Measurements from ENCODE around the gene TCF19. TPM values are rescaled to one million over a fixed set of nuclear protein-coding genes. Genes with fewer than 3 reads are reported as not detected.

TCF19 gene
- total and polyA plus RNA-seq, 2 donors (not counting 1 experiment from before 2014, with no cell fraction given), result 7.2 to 8.4 TPM

- Histone ChIP-seq H2AFZ (ENCODE audit: low read length) (no peak overlapping the region), H3K4me2 (ENCODE audit: extremely low read depth, insufficient read depth, low read length) (peak overlapping the region; percentile 51), H3K36me3 (ENCODE audit: control insufficient read depth, insufficient read depth, low read length) (no peaks in the 10 kb centered on the region), H3K27ac (ENCODE audit: insufficient read depth, low read length) (peak overlapping the region; percentile 31), H3K27me3 (ENCODE audit: control insufficient read depth, insufficient read depth, low read length) (peaks cover 7% of the 10 kb centered on the region), H3K4me3 (replicated peaks in 1 of 4; ENCODE audit: control extremely low read depth in 1 of 4, insufficient read depth in 1 of 4, low read depth in 3 of 4, low read length in 4 of 4) (peak overlapping the region in 2 of 4 experiments; percentile 26 to 31), H3K79me2 (ENCODE audit: control insufficient read depth, insufficient read depth, low read length) (no peaks in the 10 kb centered on the region), H3K9me3 (ENCODE audit: control insufficient read depth, insufficient read depth, low read depth, low read length) (no peaks in the 10 kb centered on the region), H3K4me1 (ENCODE audit: control insufficient read depth, extremely low read depth, insufficient read depth, low read length) (peaks cover 19% of the 10 kb centered on the region), H3K9ac (ENCODE audit: insufficient read depth, low read length) (no peak overlapping the region), H4K20me1 (ENCODE audit: control insufficient read depth, extremely low read depth, insufficient read depth, low read length) (no peaks in the 10 kb centered on the region)
- peak; percentile 56 to 58 for DNase-seq (ENCODE audit: low read depth in 2 of 2)
- TF ChIP-seq, protein P1, sequence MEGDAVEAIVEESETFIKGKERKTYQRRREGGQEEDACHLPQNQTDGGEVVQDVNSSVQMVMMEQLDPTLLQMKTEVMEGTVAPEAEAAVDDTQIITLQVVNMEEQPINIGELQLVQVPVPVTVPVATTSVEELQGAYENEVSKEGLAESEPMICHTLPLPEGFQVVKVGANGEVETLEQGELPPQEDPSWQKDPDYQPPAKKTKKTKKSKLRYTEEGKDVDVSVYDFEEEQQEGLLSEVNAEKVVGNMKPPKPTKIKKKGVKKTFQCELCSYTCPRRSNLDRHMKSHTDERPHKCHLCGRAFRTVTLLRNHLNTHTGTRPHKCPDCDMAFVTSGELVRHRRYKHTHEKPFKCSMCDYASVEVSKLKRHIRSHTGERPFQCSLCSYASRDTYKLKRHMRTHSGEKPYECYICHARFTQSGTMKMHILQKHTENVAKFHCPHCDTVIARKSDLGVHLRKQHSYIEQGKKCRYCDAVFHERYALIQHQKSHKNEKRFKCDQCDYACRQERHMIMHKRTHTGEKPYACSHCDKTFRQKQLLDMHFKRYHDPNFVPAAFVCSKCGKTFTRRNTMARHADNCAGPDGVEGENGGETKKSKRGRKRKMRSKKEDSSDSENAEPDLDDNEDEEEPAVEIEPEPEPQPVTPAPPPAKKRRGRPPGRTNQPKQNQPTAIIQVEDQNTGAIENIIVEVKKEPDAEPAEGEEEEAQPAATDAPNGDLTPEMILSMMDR (conservative IDR thresholded peaks at IDR 0.05 in 1 of 2, IDR thresholded peaks at IDR 0.05 in 1 of 2; ENCODE audit: low read depth in 1 of 2, low read length in 2 of 2), result peak; percentile 18 to 35
- no peak for TF ChIP-seq EZH2 (IDR thresholded peaks at IDR 0.05; ENCODE audit: low read length, missing control alignments)
Observed at GRCh38 chr6:31114970-31115849, 43.2 kb upstream of the TCF19 start.

- Histone ChIP-seq H2AFZ (ENCODE audit: low read length) (no peak overlapping the region), H3K27ac (ENCODE audit: insufficient read depth, low read length) (no peak overlapping the region), H3K36me3 (ENCODE audit: control insufficient read depth, insufficient read depth, low read length) (no peaks in the 10 kb centered on the region), H3K79me2 (ENCODE audit: control insufficient read depth, insufficient read depth, low read length) (no peaks in the 10 kb centered on the region), H3K4me2 (ENCODE audit: extremely low read depth, insufficient read depth, low read length) (no peak overlapping the region), H3K4me3 (replicated peaks in 1 of 4; ENCODE audit: control extremely low read depth in 1 of 4, insufficient read depth in 1 of 4, low read depth in 3 of 4, low read length in 4 of 4) (no peak overlapping the region), H3K4me1 (ENCODE audit: control insufficient read depth, extremely low read depth, insufficient read depth, low read length) (peaks cover 19% of the 10 kb centered on the region), H3K9me3 (ENCODE audit: control insufficient read depth, insufficient read depth, low read depth, low read length) (no peaks in the 10 kb centered on the region), H4K20me1 (ENCODE audit: control insufficient read depth, extremely low read depth, insufficient read depth, low read length) (no peaks in the 10 kb centered on the region), H3K9ac (ENCODE audit: insufficient read depth, low read length) (no peak overlapping the region), H3K27me3 (ENCODE audit: control insufficient read depth, insufficient read depth, low read length) (peaks cover 3% of the 10 kb centered on the region)
- no peak for TF ChIP-seq EZH2 (IDR thresholded peaks at IDR 0.05; ENCODE audit: low read length, missing control alignments)
- TF ChIP-seq, protein P1 (conservative IDR thresholded peaks at IDR 0.05 in 1 of 2, IDR thresholded peaks at IDR 0.05 in 1 of 2; ENCODE audit: low read depth in 1 of 2, low read length in 2 of 2), result no peak
- no peak for DNase-seq (ENCODE audit: low read depth in 2 of 2)
Observed at GRCh38 chr6:31115941-31116560, 42.3 kb upstream of the TCF19 start.

- H3K4me2 ChIP-seq (ENCODE audit: extremely low read depth, insufficient read depth, low read length), result peak overlapping the region; percentile 75
- H3K9ac ChIP-seq (ENCODE audit: insufficient read depth, low read length), result no peak overlapping the region
- TF ChIP-seq, protein P1 (conservative IDR thresholded peaks at IDR 0.05 in 1 of 2, IDR thresholded peaks at IDR 0.05 in 1 of 2; ENCODE audit: low read depth in 1 of 2, low read length in 2 of 2), result no peak
- TF ChIP-seq EZH2 (IDR thresholded peaks at IDR 0.05; ENCODE audit: low read length, missing control alignments), result no peak
Observed at GRCh38 chr6:31116661-31117385, 41.6 kb upstream of the TCF19 start.

More at GRCh38 chr6:31116661-31117385, 41.6 kb upstream of the TCF19 start:
- no peak overlapping the region for H3K27ac ChIP-seq (ENCODE audit: insufficient read depth, low read length)
- H3K79me2 ChIP-seq (ENCODE audit: control insufficient read depth, insufficient read depth, low read length), result no peaks in the 10 kb centered on the region
- no peak for DNase-seq (ENCODE audit: low read depth in 2 of 2)
- H3K27me3 ChIP-seq (ENCODE audit: control insufficient read depth, insufficient read depth, low read length), result peaks cover 3% of the 10 kb centered on the region
- no peaks in the 10 kb centered on the region for H3K36me3 ChIP-seq (ENCODE audit: control insufficient read depth, insufficient read depth, low read length)
- no peaks in the 10 kb centered on the region for H4K20me1 ChIP-seq (ENCODE audit: control insufficient read depth, extremely low read depth, insufficient read depth, low read length)
- H3K9me3 ChIP-seq (ENCODE audit: control insufficient read depth, insufficient read depth, low read depth, low read length), result no peaks in the 10 kb centered on the region
- H3K4me3 ChIP-seq (replicated peaks in 1 of 4; ENCODE audit: control extremely low read depth in 1 of 4, insufficient read depth in 1 of 4, low read depth in 3 of 4, low read length in 4 of 4), result peak overlapping the region in 1 of 4 experiments; percentile 39
- peaks cover 19% of the 10 kb centered on the region for H3K4me1 ChIP-seq (ENCODE audit: control insufficient read depth, extremely low read depth, insufficient read depth, low read length)
- H2AFZ ChIP-seq (ENCODE audit: low read length), result peak overlapping the region; percentile 36

Data from fibroblast of lung (primary cell).